HL-60 (cell line): ENCODE data around the gene NT5E.

Experiments used
- DNase-seq, 2 experiments: peaks; one replicate each; pipeline ENCODE4 v3.0.0-alpha.2; 2010 to 2020; ENCODE audit warnings: low read depth in 1 of 2, low spot score in 1 of 2
- H3K27ac ChIP-seq: fragments of 250-450 bp; sonication (Bioruptor Pico); replicated peaks from 2 replicates; pipeline ENCODE4 v1.5.1; 2020; ENCODE audit warnings: mild to moderate bottlenecking, moderate library complexity
- H3K27me3 ChIP-seq: fragments of 250-450 bp; sonication (Bioruptor Pico); 2 replicates; pipeline ENCODE4 v1.5.1; 2021; ENCODE audit warnings: mild to moderate bottlenecking, moderate library complexity; ENCODE audit not compliant: insufficient read depth, poor library complexity, severe bottlenecking
- H3K4me3 ChIP-seq: replicated peaks from 2 replicates; pipeline ENCODE4 v1.5.1; 2011; ENCODE audit warnings: mild to moderate bottlenecking, control low read depth, low read length; ENCODE audit not compliant: insufficient read depth
- CTCF ChIP-seq: IDR thresholded peaks from one replicate; pipeline ENCODE4 v1.5.1; 2011; ENCODE audit warnings: low read length, control low read depth, inconsistent platforms; ENCODE audit not compliant: insufficient read depth
- GABPA ChIP-seq: IDR thresholded peaks from 2 replicates; pipeline ENCODE4 v1.6.1; 2012; ENCODE audit warnings: low read depth
- POLR2AphosphoS5 ChIP-seq: IDR thresholded peaks from 2 replicates; pipeline ENCODE4 v1.6.1; 2012; ENCODE audit warnings: low read depth
- REST ChIP-seq: IDR thresholded peaks from 2 replicates; pipeline ENCODE4 v1.6.1; 2012; ENCODE audit warnings: low read depth; ENCODE audit not compliant: insufficient replicate concordance
- SPI1 ChIP-seq: IDR thresholded peaks from 2 replicates; pipeline ENCODE4 v1.6.1; 2012; ENCODE audit warnings: low read depth, mild to moderate bottlenecking, borderline replicate concordance

NT5E gene

DNA sequence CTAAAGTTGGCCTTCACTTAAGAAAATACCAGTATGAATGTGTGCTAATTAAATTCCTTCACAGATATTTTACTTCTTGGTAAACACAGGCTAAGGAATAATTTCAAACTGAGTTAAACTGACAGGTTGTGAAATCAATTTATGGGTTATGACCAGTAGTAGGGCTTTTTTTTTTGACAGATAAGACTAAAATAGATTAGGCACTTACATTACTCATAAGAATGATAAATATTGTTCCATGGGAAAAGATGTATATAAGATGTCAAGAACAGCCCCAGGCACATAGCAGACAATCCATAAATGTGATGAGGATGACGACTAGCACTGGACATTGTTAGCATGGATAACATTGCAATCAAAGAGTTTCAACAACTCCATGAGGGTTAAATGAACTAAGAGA is 22.9 kb downstream of the NT5E start:
- Histone ChIP-seq H3K4me3 (no peak overlapping the region), H3K27me3 (peaks cover 6% of the 10 kb centered on the region), H3K27ac (no peak overlapping the region)
- DNase-seq, result no peak
- no peak for TF ChIP-seq SPI1
- TF ChIP-seq GABPA, result no peak
- TF ChIP-seq POLR2AphosphoS5, result no peak
- TF ChIP-seq REST, result no peak
- TF ChIP-seq CTCF, result no peak

GRCh38 chr6:85473748-85474147 is 23.9 kb downstream of the NT5E start:
- H3K4me3 ChIP-seq, result no peak overlapping the region
- H3K27me3 ChIP-seq, result peaks cover 6% of the 10 kb centered on the region
- DNase-seq, result no peak
- TF ChIP-seq POLR2AphosphoS5, result no peak
- no peak for TF ChIP-seq REST
- TF ChIP-seq GABPA, result no peak
- no peak for TF ChIP-seq SPI1
- no peak for TF ChIP-seq CTCF
- no peak overlapping the region for H3K27ac ChIP-seq

DNA sequence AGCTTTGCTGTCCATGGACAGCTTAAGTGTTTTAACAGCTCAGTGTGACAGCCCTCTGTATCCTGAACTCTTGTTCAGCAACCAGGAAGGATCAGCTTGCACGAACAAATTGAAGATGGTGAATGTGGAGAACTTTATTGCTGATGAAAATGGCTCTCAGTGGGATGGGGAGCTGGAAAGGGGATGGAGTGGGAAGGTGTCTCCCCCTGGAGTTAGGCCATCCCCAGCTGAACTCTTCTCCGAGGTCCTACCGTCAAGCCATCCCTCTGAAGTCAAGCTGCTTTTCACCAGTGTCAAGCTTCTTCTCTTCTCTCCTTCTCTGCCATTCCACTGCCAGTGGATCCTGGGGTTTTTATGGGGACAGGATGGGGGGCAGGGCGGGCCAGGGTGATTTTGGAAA is 26.6 kb downstream of the NT5E start:
- Histone ChIP-seq H3K27ac (no peak overlapping the region), H3K27me3 (peaks cover 6% of the 10 kb centered on the region), H3K4me3 (no peak overlapping the region)
- TF ChIP-seq POLR2AphosphoS5 (no peak), SPI1 (no peak), REST (no peak), GABPA (no peak), CTCF (no peak)
- DNase-seq, result no peak
